HG02571 (cell line): ENCODE results near the gene ST6GALNAC5.

Experiments
- ATAC-seq: cut with Tn5 transposase; IDR thresholded peaks from one replicate; pipeline ENCODE4 v1.9.1; 2021; ENCODE audit warnings: mild to moderate bottlenecking, moderate library complexity; ENCODE audit not compliant: unreplicated experiment

ST6GALNAC5 gene

DNA sequence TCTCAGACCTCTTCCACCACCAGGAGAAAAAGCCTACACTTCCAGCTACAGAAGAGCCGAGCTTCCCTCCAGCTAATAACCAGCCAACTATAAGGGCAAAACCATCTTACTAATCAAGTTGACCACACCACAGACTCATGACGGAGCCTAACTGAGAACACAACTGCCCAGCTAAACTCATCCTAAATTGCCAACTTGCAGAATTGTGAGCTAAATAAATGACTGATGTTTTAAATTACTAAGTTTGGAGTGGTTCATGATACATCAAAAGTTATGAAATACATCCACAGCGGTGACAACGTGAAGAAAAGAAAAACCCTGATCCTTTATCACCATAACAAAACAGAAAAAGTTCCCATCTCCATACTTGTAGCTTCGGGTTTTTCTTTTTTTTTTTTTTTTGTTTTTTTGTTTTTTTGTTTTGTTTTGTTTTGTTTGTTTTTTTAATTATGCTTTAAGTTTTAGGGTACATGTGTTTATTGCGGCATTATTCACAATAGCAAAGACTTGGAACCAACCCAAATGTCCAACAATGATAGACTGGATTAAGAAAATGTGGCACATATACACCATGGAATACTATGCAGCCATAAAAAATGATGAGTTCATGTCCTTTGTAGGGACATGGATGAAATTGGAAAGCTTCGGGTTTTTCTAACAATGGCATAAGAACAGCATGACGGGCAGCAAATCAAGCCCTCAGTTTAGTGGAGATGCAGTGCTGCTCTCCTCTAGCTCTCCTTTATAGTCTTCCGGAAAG lies 229.4 kb downstream of the ST6GALNAC5 start:
- ATAC-seq, result no peak

DNA sequence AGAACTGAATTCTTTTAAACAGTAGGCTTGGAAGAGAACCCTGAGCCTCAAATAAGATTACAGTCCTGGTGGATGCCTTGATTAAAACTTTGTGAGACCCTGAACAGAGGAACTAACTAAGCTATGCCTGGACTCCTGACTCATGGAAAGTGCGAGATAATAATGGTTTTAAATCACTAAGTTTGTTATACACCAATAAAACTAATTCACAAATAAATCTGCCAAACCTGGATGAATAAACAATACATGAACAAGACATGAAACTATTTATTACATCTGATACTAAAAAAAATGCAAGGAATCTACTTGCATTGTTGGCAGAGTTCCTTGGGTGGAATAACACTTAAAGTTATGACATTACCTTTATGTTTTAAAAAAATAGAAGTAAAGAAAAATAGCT lies 233.6 kb downstream of the ST6GALNAC5 start:
- no peak for ATAC-seq

DNA sequence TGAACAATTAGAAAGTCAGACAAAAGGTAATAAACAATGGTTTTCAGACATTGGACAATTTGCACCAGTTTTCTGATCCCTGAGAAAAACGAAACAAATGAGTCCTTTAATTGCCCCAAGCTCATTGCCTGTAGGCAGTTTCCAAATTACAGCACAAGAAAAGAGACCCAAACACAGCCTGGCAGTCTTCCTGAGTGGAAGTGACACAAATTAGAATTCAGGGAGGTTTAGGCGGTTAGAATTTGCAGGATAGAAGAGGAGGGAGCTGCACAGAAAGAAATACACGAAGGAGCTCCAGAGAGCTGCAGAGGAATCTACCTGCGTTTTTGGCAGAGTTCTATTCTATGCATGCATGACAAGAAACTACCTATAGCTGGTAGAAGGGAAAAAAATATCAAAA lies 236.2 kb downstream of the ST6GALNAC5 start:
- no peak for ATAC-seq

DNA sequence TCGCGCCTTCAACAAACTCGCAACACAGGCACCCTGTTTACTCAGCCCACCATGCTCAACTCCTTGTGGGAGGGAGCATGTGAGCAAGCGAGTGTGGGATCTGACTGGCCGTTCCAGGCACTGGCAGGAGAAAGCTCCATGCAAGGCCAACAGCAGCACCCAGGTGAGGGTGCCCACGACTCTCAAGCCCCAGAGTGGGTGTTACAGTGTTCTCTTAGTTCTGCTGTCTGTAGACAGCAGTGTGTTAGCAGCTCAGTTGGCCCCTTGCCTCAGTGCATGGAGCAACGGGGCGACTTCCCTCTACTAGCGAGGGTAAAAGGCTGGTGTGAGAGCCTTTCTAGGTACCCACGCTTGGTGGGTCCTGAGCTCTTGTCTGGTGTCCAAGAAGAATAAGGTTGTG lies 237.4 kb downstream of the ST6GALNAC5 start:
- ATAC-seq, result no peak
